Loucy (cell line): ENCODE data around the gene LHX2.

ENCODE experiments used
- H2AFZ ChIP-seq: fragments of 200-600 bp; sonication (generic); 2 replicates; pipeline ENCODE4 v1.6.0; 2016; ENCODE audit warnings: antibody characterized with exemption, mild to moderate bottlenecking, low read length, moderate library complexity
- H3F3A ChIP-seq: fragments of 200-600 bp; 2 replicates; pipeline ENCODE4 v1.6.0; 2016; ENCODE audit warnings: antibody characterized with exemption, low read depth, mild to moderate bottlenecking
- H3K27me3 ChIP-seq: fragments of 200-600 bp; sonication (generic); 2 replicates; pipeline ENCODE4 v1.6.1; 2014; ENCODE audit warnings: low read length, mild to moderate bottlenecking; ENCODE audit not compliant: insufficient read depth, poor library complexity, severe bottlenecking
- H3K36me3 ChIP-seq: fragments of 200-600 bp; sonication (generic); 2 replicates; pipeline ENCODE4 v1.6.1; 2016; ENCODE audit warnings: low read length; ENCODE audit not compliant: insufficient read depth
- H3K4me1 ChIP-seq: fragments of 200-600 bp; sonication (generic); 2 replicates; pipeline ENCODE4 v1.5.1; 2014; ENCODE audit warnings: low read length, mild to moderate bottlenecking; ENCODE audit not compliant: insufficient read depth, poor library complexity, severe bottlenecking
- H3K4me2 ChIP-seq: fragments of 200-600 bp; sonication (generic); 2 replicates; pipeline ENCODE4 v1.6.0; 2014; ENCODE audit warnings: antibody characterized with exemption, low read length, low read depth, mild to moderate bottlenecking; ENCODE audit not compliant: poor library complexity, severe bottlenecking
- H3K4me3 ChIP-seq: fragments of 200-600 bp; sonication (generic); 2 replicates; pipeline ENCODE4 v1.5.1; 2014; ENCODE audit warnings: low read length, mild to moderate bottlenecking, mixed read lengths; ENCODE audit not compliant: poor library complexity, severe bottlenecking
- H3K79me2 ChIP-seq: fragments of 200-600 bp; sonication (generic); 2 replicates; pipeline ENCODE4 v1.6.1; 2014; ENCODE audit warnings: low read length; ENCODE audit not compliant: insufficient read depth
- H3K9ac ChIP-seq: fragments of 200-600 bp; sonication (generic); 2 replicates; pipeline ENCODE4 v1.6.0; 2014; ENCODE audit warnings: mild to moderate bottlenecking, low read depth, low read length, moderate library complexity; ENCODE audit not compliant: poor library complexity, severe bottlenecking
- H3K9me2 ChIP-seq: fragments of 200-600 bp; sonication (generic); replicated peaks from 2 replicates; pipeline ENCODE4 v1.6.1; 2016; ENCODE audit warnings: low read depth, low read length, mixed read lengths
- H3K9me3 ChIP-seq: fragments of 200-600 bp; sonication (generic); 2 replicates; pipeline ENCODE4 v1.6.1; 2014; ENCODE audit warnings: mild to moderate bottlenecking, antibody characterized with exemption, low read length, low read depth; ENCODE audit not compliant: insufficient read depth
- H4K20me1 ChIP-seq: fragments of 200-600 bp; sonication (generic); 2 replicates; pipeline ENCODE4 v1.6.0; 2014; ENCODE audit warnings: antibody characterized with exemption, low read length, mild to moderate bottlenecking; ENCODE audit not compliant: insufficient read depth, poor library complexity, severe bottlenecking
- EZH2phosphoT487 ChIP-seq: fragments of 200-600 bp; IDR thresholded peaks from 2 replicates; pipeline ENCODE4 v1.6.1; 2018; ENCODE audit warnings: antibody characterized with exemption, mild to moderate bottlenecking, moderate library complexity, borderline replicate concordance
- TF ChIP-seq, protein P1 (sequence below): fragments of 200-600 bp; sonication (generic); conservative IDR thresholded peaks from 2 replicates; pipeline ENCODE4 v1.5.1; 2014; ENCODE audit warnings: mild to moderate bottlenecking, antibody characterized with exemption, low read length

LHX2 gene

DNA sequence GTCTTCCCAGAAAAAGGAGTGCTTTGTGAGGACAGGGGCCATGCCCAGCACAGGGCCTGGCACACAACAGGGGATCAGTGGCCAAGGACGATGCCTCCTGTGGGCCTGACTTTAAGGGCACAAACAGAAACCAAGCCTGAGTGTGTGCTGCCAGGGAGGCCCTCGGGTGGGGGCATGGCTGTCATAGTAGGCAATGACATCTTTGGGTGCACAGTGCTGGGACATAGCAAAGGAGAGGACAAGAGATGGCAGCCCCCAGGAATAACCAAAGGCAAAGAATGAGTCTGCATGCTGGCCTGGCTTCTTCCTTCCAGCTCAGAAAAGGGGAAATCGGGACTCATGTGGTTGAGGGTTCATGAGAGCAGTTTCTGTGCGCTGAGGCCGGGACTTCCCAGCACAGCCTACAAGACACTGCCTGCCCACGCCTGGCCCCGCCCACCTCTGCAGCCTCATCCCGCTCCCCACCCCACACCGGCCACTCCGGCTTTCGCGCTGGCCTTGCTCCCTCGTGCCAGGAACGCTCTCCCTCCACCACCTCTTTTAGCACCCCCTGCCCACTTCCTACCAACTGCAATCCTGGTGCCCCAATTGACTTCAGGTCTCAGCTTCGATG is 13.8 kb upstream of the LHX2 start:
- Histone ChIP-seq H4K20me1 (no peaks in the 10 kb centered on the region), H2AFZ (no peak overlapping the region), H3K27me3 (peaks cover 7% of the 10 kb centered on the region)

DNA sequence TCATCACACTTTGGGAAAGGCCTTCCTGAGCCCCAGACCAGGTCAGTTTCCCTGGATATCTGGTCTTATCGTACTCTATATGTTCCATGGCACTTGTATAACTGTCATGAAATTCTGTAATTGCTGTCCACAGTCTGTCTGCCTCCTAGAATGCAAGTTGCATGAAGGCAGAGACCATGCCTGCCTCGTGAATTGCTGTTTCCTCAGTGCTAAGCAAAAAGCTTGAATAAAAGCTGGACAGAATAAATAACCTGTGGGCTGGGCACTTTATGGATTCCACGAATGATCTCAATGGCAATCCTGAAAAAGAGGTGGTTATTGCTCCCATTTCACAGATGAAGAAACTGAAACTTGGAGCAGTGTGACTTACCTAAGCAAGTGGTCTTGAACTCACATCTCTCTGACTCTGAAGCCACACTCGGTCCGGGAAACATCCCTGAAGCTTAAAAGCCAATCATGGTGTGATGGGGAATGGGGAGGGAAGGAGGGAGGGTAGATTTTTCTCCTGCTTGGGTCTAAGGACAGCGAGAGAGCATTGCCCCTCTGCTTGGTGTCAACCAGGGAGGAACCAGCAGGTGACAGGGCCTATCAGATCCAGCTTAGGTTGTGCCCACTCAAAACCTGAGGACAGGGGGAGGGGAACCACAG is 13.2 kb upstream of the LHX2 start:
- H3K4me1 ChIP-seq: no peaks in the 10 kb centered on the region
- no peaks in the 10 kb centered on the region for H3K36me3 ChIP-seq
- H3K4me3 ChIP-seq: no peak overlapping the region
- peaks cover 7% of the 10 kb centered on the region for H3K27me3 ChIP-seq
- TF ChIP-seq, protein P1, sequence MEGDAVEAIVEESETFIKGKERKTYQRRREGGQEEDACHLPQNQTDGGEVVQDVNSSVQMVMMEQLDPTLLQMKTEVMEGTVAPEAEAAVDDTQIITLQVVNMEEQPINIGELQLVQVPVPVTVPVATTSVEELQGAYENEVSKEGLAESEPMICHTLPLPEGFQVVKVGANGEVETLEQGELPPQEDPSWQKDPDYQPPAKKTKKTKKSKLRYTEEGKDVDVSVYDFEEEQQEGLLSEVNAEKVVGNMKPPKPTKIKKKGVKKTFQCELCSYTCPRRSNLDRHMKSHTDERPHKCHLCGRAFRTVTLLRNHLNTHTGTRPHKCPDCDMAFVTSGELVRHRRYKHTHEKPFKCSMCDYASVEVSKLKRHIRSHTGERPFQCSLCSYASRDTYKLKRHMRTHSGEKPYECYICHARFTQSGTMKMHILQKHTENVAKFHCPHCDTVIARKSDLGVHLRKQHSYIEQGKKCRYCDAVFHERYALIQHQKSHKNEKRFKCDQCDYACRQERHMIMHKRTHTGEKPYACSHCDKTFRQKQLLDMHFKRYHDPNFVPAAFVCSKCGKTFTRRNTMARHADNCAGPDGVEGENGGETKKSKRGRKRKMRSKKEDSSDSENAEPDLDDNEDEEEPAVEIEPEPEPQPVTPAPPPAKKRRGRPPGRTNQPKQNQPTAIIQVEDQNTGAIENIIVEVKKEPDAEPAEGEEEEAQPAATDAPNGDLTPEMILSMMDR: no peak
- no peak for TF ChIP-seq EZH2phosphoT487
- no peaks in the 10 kb centered on the region for H3F3A ChIP-seq
- H3K9ac ChIP-seq: no peak overlapping the region
- H3K79me2 ChIP-seq: no peaks in the 10 kb centered on the region
- no peak overlapping the region for H3K4me2 ChIP-seq
- no peaks in the 10 kb centered on the region for H3K9me2 ChIP-seq
- H2AFZ ChIP-seq: no peak overlapping the region
- no peaks in the 10 kb centered on the region for H3K9me3 ChIP-seq
- no peaks in the 10 kb centered on the region for H4K20me1 ChIP-seq

More for the DNA sequence above, 13.8 kb upstream of the LHX2 start:
- no peaks in the 10 kb centered on the region for H3K9me3 ChIP-seq
- H3K36me3 ChIP-seq: no peaks in the 10 kb centered on the region
- H3F3A ChIP-seq: no peaks in the 10 kb centered on the region
- no peaks in the 10 kb centered on the region for H3K79me2 ChIP-seq
- H3K4me1 ChIP-seq: no peaks in the 10 kb centered on the region
- no peak overlapping the region for H3K9ac ChIP-seq
- H3K4me3 ChIP-seq: no peak overlapping the region
- no peak for TF ChIP-seq EZH2phosphoT487
- TF ChIP-seq, protein P1: no peak
- H3K9me2 ChIP-seq: no peaks in the 10 kb centered on the region
- no peak overlapping the region for H3K4me2 ChIP-seq

DNA sequence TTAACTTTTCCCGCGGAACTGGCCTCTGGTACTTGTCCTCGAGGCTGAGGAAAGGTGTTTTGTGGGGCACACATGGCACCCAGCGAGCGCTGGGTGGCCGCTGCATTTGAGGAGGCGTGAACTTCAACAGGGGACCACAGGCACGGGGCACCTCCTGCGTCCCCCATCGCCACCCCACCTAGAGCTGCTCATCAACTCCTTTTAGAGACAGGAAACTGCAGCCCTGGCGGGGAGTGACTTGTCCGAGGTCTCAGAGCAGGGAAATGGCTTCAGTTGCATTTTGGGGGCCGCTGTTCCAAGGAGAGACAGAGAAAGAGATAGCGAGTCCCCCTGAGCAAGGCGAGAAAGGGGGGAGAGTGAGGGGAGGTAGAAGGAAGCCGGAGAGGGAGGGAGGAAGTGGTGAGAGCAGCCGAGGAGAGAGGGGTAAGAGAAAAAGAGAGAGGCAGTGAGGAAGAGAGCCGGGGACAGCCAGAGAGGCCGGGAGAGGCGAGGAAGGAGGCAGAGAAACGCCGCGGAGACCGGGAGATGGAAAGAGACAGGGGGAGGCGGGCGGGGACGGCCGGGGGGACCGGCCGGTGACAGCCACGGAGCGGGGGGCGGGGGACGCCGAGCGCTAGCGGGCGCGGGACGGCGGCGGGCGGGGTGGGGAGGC is 12.5 kb upstream of the LHX2 start:
- no peaks in the 10 kb centered on the region for H3K79me2 ChIP-seq
- H3K4me1 ChIP-seq: no peaks in the 10 kb centered on the region
- no peaks in the 10 kb centered on the region for H3K36me3 ChIP-seq
- H3F3A ChIP-seq: no peaks in the 10 kb centered on the region
- TF ChIP-seq, protein P1: no peak
- no peak for TF ChIP-seq EZH2phosphoT487
- H3K4me3 ChIP-seq: no peak overlapping the region
- no peak overlapping the region for H3K4me2 ChIP-seq
- no peak overlapping the region for H3K9ac ChIP-seq
- H2AFZ ChIP-seq: no peak overlapping the region
- H3K9me3 ChIP-seq: no peaks in the 10 kb centered on the region
- peaks cover 7% of the 10 kb centered on the region for H3K27me3 ChIP-seq
- no peaks in the 10 kb centered on the region for H3K9me2 ChIP-seq
- H4K20me1 ChIP-seq: no peaks in the 10 kb centered on the region
